Uterus (tissue), 4 donors: ENCODE results near the gene AGBL4. TPM values are rescaled to one million over a fixed set of nuclear protein-coding genes. Genes with fewer than 3 reads are reported as not detected.

Source experiments
- DNase-seq, 2 donors: peaks; one replicate each; pipeline ENCODE4 v3.0.0-alpha.2; 2019 to 2020
- H3K27ac ChIP-seq, 2 donors: fragments of 200-600 bp; sonication (generic); 1 replicate in 1 of 2; 2 replicates in 1 of 2; pipeline ENCODE4 v1.5.1; 2016 to 2018
- H3K27me3 ChIP-seq, 2 donors: fragments of 200-600 bp; sonication (generic); one replicate each; pipeline ENCODE4 v1.5.1; 2018 to 2019; ENCODE audit warnings: control low read depth in 1 of 2
- H3K36me3 ChIP-seq, 2 donors: fragments of 200-600 bp; sonication (generic); one replicate each; pipeline ENCODE4 v1.5.1; 2019; ENCODE audit warnings: control low read depth in 1 of 2
- H3K4me1 ChIP-seq, 2 donors: fragments of 200-600 bp; sonication (generic); one replicate each; pipeline ENCODE4 v1.5.1; 2018 to 2019; ENCODE audit warnings: control low read depth in 1 of 2
- H3K4me3 ChIP-seq, 2 donors: fragments of 200-600 bp; sonication (generic); 1 replicate in 1 of 2; 2 replicates in 1 of 2; pipeline ENCODE4 v1.5.1; 2018 to 2019; ENCODE audit warnings: mild to moderate bottlenecking in 1 of 2
- H3K9me3 ChIP-seq, 2 donors: fragments of 200-600 bp; sonication (generic); one replicate each; pipeline ENCODE4 v1.5.1; 2019; ENCODE audit warnings: control low read depth in 1 of 2
- CTCF ChIP-seq, 4 experiments: fragments of 200-600 bp in 2 of 4; fragments of 450-650 bp in 2 of 4; sonication (generic) in 2 of 4; IDR thresholded peaks; one replicate each; pipeline ENCODE4 v1.5.1; 2016 to 2019; ENCODE audit warnings: antibody characterized with exemption in 4 of 4, mild to moderate bottlenecking in 2 of 4, moderate library complexity in 1 of 4
- POLR2A ChIP-seq, 2 donors: fragments of 450-650 bp; IDR thresholded peaks; one replicate each; pipeline ENCODE4 v1.6.1; 2016; ENCODE audit warnings: antibody characterized with exemption in 2 of 2, mild to moderate bottlenecking in 1 of 2, moderate library complexity in 1 of 2
- intact Hi-C: fragments of 100-400 bp; cut with DNase I; formaldehyde crosslinking; loops from one replicate; pipeline ENCODE4 v1.15.1; 2023; ENCODE audit warnings: low total_unique reads
- total RNA-seq, 4 donors: library from RNA; depleted of rRNA in 3 of 4; stranded (reverse); fragments of >200 nt in 3 of 4; gene quantifications; one replicate each; pipeline versions ENCODE4 v1.1.0 to v1.2.4, GENCODE V29; 2014 to 2023
- donor health status: DM: yes; HTN: yes; CAD: no.

Gene AGBL4
- total RNA-seq, 4 donors from 2014 or later: 0.85 to 1.9 TPM; not detected in 2

- H3K27ac ChIP-seq: no peak overlapping the region
- no peak overlapping the region for H3K4me3 ChIP-seq
- no peaks in the 10 kb centered on the region for H3K36me3 ChIP-seq
- no peaks in the 10 kb centered on the region for H3K27me3 ChIP-seq
- no peak for DNase-seq
- no peaks in the 10 kb centered on the region for H3K9me3 ChIP-seq
- no peaks in the 10 kb centered on the region for H3K4me1 ChIP-seq
- intact Hi-C loops: no loop called here
- TF ChIP-seq CTCF (IDR thresholded peaks at IDR 0.05) (no peak), POLR2A (IDR thresholded peaks at IDR 0.05) (no peak)
Measured at GRCh38 chr1:48999321-48999720, 1024.4 kb downstream of the AGBL4 start.

GRCh38 chr1:48996311-48996710 lies 1027.4 kb downstream of the AGBL4 start:
- no peaks in the 10 kb centered on the region for H3K27me3 ChIP-seq
- H3K36me3 ChIP-seq: no peaks in the 10 kb centered on the region
- no peak overlapping the region for H3K27ac ChIP-seq
- H3K4me3 ChIP-seq: no peak overlapping the region
- no peaks in the 10 kb centered on the region for H3K9me3 ChIP-seq
- no peak for TF ChIP-seq POLR2A (IDR thresholded peaks at IDR 0.05)
- no peak for TF ChIP-seq CTCF (IDR thresholded peaks at IDR 0.05)
- H3K4me1 ChIP-seq: no peaks in the 10 kb centered on the region
- DNase-seq: no peak
- intact Hi-C loops: no loop called here

- intact Hi-C loops: no loop called here
- H3K36me3 ChIP-seq: no peaks in the 10 kb centered on the region
- TF ChIP-seq POLR2A (IDR thresholded peaks at IDR 0.05): no peak
- no peak for TF ChIP-seq CTCF (IDR thresholded peaks at IDR 0.05)
- no peaks in the 10 kb centered on the region for H3K27me3 ChIP-seq
- H3K4me3 ChIP-seq: no peak overlapping the region
- H3K27ac ChIP-seq: no peak overlapping the region
- no peaks in the 10 kb centered on the region for H3K9me3 ChIP-seq
- DNase-seq: no peak
- no peaks in the 10 kb centered on the region for H3K4me1 ChIP-seq
Measured at GRCh38 chr1:48988633-48989197, 1035.0 kb downstream of the AGBL4 start.

- Histone ChIP-seq H3K4me3 (no peak overlapping the region), H3K36me3 (no peaks in the 10 kb centered on the region), H3K4me1 (no peaks in the 10 kb centered on the region), H3K27me3 (no peaks in the 10 kb centered on the region), H3K9me3 (no peaks in the 10 kb centered on the region), H3K27ac (no peak overlapping the region)
- intact Hi-C loops: no loop called here
- TF ChIP-seq CTCF (IDR thresholded peaks at IDR 0.05) (no peak), POLR2A (IDR thresholded peaks at IDR 0.05) (no peak)
- DNase-seq: no peak
Measured at GRCh38 chr1:48979940-48980339, 1043.8 kb downstream of the AGBL4 start.

- Histone ChIP-seq H3K9me3 (no peaks in the 10 kb centered on the region), H3K4me3 (no peak overlapping the region), H3K27me3 (no peaks in the 10 kb centered on the region), H3K27ac (no peak overlapping the region), H3K4me1 (no peaks in the 10 kb centered on the region), H3K36me3 (no peaks in the 10 kb centered on the region)
- TF ChIP-seq CTCF (IDR thresholded peaks at IDR 0.05) (no peak), POLR2A (IDR thresholded peaks at IDR 0.05) (no peak)
- intact Hi-C loops: no loop called here
- no peak for DNase-seq
Measured at GRCh38 chr1:48978413-48978812, 1045.3 kb downstream of the AGBL4 start.
